IPS-18c (cell line): ENCODE measurements around the gene KRT5.

Experiments
- H3K4me3 ChIP-seq: 2 replicates; pipeline ENCODE4 v1.7.0; 2013; ENCODE audit warnings: low read depth, mild to moderate bottlenecking, low read length, moderate library complexity; ENCODE audit not compliant: insufficient read depth
- H3K9me3 ChIP-seq: one replicate; pipeline ENCODE4 v1.6.1; 2013; ENCODE audit warnings: mild to moderate bottlenecking, low read length, moderate library complexity; ENCODE audit not compliant: control insufficient read depth, insufficient read depth

The KRT5 gene

DNA sequence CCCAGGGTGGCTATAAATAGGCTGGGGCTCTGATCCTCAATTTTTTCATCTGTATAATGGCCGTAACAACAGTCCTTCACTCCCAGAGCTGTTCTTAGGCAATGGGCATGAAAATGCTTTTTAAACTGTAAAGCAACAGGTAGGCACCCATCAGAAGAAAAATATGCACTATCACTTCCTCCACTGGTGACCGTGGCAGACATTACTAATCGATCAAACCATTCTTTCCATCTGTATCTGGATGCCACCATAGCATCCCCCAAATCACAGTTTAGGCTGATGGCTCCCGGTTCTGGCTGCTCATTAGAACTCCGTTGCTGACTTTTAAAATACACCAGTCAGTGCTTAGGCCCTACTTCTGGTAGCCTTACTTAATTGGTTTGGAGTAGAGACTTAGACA, 21.5 kb upstream of the KRT5 start:
- Histone ChIP-seq H3K4me3 (no peak overlapping the region), H3K9me3 (no peaks in the 10 kb centered on the region)

DNA sequence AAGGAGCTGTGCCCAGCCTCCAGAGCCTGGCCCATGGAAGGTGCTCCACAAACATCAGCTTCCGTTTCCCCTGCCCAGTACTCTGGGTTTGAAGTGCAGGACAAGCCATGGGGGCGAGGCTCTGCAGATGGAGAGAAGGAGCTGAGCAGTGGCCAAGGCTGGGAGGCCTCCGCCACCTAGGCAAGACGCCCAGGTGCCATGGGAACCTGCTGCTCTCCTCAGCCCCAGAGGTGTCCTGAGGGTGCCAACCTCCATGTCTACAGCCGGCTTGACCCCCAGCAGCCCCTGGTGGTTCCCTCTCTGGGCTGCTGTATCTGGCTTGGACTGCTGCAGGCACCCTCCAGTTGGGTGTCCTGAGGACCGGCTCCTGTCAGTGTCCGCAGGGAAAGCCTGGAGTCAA, 20.3 kb upstream of the KRT5 start:
- no peaks in the 10 kb centered on the region for H3K9me3 ChIP-seq
- H3K4me3 ChIP-seq, result no peak overlapping the region

DNA sequence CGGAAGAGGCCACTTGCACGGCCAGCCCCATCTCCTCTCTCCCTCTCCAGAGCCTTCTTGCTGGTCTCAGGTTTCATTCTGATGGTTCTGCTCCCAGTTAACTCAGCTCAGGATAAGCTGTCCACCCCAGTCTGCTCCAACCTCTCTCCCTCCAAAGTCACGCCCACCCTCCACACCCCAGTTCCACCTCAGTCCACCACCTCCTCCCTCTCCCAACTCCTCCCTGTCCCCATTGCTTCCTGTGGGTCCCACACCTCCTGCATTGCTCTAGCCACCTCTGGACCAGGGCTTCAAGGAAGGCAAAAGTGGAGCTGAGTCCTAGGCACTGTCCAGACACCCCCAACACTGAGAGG, 19.6 kb upstream of the KRT5 start:
- H3K9me3 ChIP-seq, result no peaks in the 10 kb centered on the region
- no peak overlapping the region for H3K4me3 ChIP-seq

- no peaks in the 10 kb centered on the region for H3K9me3 ChIP-seq
Measured at GRCh38 chr12:52539083-52539820, 19.1 kb upstream of the KRT5 start.

GRCh38 chr12:52537101-52537500, 16.9 kb upstream of the KRT5 start:
- H3K9me3 ChIP-seq, result no peaks in the 10 kb centered on the region
- H3K4me3 ChIP-seq, result no peak overlapping the region

More at GRCh38 chr12:52539083-52539820, 19.1 kb upstream of the KRT5 start:
- H3K4me3 ChIP-seq, result no peak overlapping the region

GRCh38 chr12:52535574-52535973, 15.4 kb upstream of the KRT5 start:
- no peak overlapping the region for H3K4me3 ChIP-seq
- no peaks in the 10 kb centered on the region for H3K9me3 ChIP-seq

DNA sequence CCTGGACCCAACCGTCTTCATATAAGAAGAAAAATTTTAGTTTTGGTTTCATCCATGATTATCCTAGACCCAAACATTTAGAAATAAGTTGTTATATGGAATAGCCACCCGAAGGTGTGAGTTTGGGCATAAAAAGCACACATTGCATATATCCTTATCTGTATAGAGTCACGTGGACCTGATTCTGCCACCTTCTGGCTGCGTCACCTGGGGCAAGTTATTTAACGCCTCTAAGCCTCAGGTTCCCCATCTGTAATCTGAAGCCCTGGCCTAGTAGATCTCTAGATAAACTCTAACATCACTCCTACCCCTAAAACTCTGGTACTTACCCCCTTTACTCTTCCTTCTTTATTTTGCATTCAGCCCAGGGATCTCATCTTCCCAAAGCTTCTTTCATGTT, 14.3 kb upstream of the KRT5 start:
- Histone ChIP-seq H3K9me3 (no peaks in the 10 kb centered on the region), H3K4me3 (no peak overlapping the region)

- Histone ChIP-seq H3K4me3 (no peak overlapping the region), H3K9me3 (no peaks in the 10 kb centered on the region)
Measured at GRCh38 chr12:52533686-52534470, 13.7 kb upstream of the KRT5 start.

DNA sequence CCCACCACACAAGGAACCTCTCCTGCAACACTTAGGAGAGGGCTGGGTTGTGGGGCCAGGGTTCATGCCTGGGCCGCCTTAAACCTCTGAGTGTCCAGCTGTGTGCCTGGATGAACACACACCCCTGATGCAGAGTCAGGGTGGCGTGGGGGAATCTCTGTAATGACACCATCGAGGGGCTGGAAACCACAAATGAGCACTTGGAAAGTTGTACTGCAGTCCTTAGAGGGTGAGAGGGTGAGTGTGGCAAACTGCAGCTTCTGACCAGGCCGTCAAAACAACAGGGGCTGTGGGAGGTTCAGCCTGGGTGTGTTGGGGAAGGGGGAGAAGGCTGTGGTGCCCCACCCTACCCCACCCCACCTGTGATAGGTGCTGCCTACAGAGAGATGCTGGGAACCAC, 12.4 kb upstream of the KRT5 start:
- H3K4me3 ChIP-seq, result no peak overlapping the region
- no peaks in the 10 kb centered on the region for H3K9me3 ChIP-seq

DNA sequence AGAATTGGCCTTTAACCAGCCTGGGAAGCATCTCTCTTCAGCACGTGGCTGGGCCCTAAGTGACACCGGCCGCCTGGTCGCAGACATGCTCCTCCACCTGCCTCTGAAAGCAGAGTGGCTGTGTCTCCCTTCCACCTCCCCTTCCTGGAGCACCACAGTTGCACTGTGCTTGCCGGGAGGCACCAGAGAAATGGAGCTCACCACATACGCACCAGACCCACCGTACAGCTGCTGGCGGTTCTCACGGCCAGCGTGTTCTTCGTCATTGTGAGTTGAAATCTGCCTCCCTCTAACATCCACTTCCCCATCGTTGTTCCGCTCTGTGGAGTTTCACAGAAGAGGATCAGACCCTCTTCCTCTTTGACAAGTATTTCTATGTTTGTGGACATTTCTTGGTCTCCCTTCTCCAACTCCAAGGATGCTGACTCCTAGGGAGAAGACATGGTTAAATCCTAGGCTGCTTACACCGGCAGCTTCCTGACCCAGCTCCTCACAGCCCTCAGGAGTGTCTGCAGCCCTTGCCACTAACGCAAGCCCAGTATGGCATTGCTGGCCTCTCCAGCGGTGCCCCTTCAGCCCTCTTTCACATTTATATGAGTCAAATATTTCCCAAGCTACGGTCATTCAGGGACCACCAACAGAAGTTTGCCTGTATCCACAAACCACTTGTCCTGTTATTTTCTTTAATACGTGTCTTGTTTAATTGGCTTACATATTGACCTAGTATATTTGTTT, 11.5 kb upstream of the KRT5 start:
- no peaks in the 10 kb centered on the region for H3K9me3 ChIP-seq
- no peak overlapping the region for H3K4me3 ChIP-seq

GRCh38 chr12:52530905-52531304, 10.7 kb upstream of the KRT5 start:
- Histone ChIP-seq H3K9me3 (no peaks in the 10 kb centered on the region), H3K4me3 (no peak overlapping the region)

DNA sequence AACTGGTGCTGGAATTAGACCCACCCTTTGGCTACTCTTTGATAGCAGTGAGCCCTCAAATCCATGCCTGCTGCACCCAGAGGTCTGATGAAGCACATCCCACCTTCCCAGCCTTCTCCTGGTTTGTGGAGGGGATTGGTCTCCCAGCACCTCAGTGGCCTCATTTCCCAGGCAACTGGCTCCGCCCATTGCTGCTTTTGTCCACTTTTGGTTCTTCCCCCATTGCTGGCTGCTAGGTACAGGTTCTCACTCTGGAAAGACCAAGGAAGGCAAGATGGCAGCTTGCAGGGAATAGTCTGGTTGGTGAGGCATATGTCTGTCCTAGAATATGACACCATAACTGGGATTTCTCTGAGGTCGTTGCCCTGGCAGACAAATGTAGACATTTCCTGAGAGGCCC, 10.2 kb upstream of the KRT5 start:
- Histone ChIP-seq H3K9me3 (no peaks in the 10 kb centered on the region), H3K4me3 (no peak overlapping the region)

DNA sequence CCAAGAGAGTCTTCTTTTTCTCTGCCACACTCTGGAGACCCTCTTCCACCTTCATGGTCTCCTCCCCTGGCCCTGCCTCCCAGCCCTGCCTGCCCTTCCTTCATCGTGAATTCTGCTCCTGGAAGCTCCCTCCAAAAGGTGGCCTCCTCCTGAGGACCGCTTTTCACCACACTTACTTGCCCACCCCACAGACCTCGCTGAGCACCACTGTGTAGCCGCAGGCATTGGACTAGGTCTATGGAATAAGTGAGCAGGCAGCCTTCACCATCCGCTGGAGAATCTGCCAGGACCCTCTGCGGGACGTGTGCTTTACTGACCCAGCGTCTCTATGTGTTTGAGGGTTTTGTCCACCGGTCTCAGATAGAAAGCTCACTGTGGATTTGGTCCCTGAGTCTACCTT, 9.7 kb upstream of the KRT5 start:
- Histone ChIP-seq H3K9me3 (no peaks in the 10 kb centered on the region), H3K4me3 (no peak overlapping the region)

DNA sequence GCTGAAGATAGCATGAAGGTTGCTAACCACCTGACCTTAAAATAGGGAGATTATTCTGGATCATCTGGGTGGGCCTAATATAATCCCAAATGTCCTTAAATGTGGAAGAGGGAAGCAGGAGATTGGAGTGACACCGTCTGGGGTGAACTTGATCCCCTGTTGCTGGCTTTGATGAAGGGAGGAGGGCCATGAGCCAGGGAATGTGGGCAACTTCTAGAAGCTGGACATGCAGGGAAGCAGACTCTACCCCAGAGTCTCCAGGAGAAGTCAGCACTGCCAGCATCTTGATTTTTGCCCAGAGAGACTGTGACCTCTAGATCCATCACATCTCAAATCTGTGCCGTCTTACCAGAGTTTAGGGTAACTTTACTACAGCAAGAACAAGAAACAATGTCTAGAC, 9.2 kb upstream of the KRT5 start:
- no peak overlapping the region for H3K4me3 ChIP-seq
- H3K9me3 ChIP-seq, result no peaks in the 10 kb centered on the region

- Histone ChIP-seq H3K9me3 (no peaks in the 10 kb centered on the region), H3K4me3 (no peak overlapping the region)
Measured at GRCh38 chr12:52528641-52529143, 8.5 kb upstream of the KRT5 start.

GRCh38 chr12:52527121-52527800, 7.1 kb upstream of the KRT5 start:
- Histone ChIP-seq H3K4me3 (no peak overlapping the region), H3K9me3 (no peaks in the 10 kb centered on the region)

DNA sequence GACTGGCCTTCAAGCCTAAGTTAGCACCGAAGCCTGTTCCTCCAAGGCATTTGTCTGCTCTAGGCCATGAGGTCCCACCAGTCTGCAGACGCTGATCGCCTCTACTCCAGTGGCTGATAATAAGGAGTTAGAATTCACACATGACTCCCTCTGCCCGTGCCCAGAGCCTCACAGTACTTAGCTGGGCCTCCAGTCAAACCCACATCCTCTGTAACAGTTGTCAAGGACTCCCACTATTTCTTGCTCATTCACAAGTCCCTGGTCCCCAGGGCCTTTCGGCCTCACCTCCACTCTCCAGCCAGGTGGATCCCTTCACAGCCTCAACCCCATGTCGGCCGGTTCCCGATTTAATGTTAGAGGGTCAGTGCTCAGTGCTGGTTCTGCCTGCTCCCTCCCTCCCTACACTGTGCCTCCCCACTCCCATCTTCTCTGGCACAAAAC, 6.3 kb upstream of the KRT5 start:
- Histone ChIP-seq H3K4me3 (no peak overlapping the region), H3K9me3 (no peaks in the 10 kb centered on the region)
